ENCODE measurements around the gene NMNAT2.

GRCh38 chr1:183349201-183349711 is 68.9 kb downstream of the NMNAT2 start:
- TF ChIP-seq CTCF (CRISPR knock-in tag; IDR thresholded peaks at IDR 0.05) (no peak), EP300 (IDR thresholded peaks at IDR 0.05; ENCODE audit: low read depth in 2 of 2, low read length in 2 of 2) (no peak), EP300 (CRISPR knock-in tag; IDR thresholded peaks at IDR 0.05; ENCODE audit: borderline replicate concordance) (no peak), SP1 (IDR thresholded peaks at IDR 0.05) (no peak), SP1 (CRISPR knock-in tag; IDR thresholded peaks at IDR 0.05) (no peak), TAF1 (CRISPR knock-in tag; IDR thresholded peaks at IDR 0.05) (no peak), CEBPB (IDR thresholded peaks at IDR 0.05; ENCODE audit: borderline replicate concordance, low read depth, low read length) (no peak)

Data from HepG2 (cell line).